Endometrium (tissue), 2 donors: Measurements from ENCODE around the gene SUCO.
"Not testable (repeated sequence)": the region's sequence is repeated elsewhere in the genome, so short reads cannot be mapped to it uniquely, and the experiment has no call there.

Experiments used
- FAIRE-seq: peaks from 2 replicates; lab custom pipeline; 2012; peaks lifted over from hg19 to GRCh38; lab: Jason Lieb, UNC
- donor health status: control.
- donor health status: control.

Gene SUCO

GRCh38 chr1:172532700-172533512 lies at the start of gene SUCO:
SUCO (plus strand) TSS chr1:172533150; CDS start chr1:172533436, 286 bp downstream.
- no peak for FAIRE-seq

- FAIRE-seq = no peak
These were observed 49.5 kb upstream of the SUCO start for GRCh38 chr1:172483448-172483847.

GRCh38 chr1:172484252-172484651 lies 48.7 kb upstream of the SUCO start:
- FAIRE-seq = no peak

DNA sequence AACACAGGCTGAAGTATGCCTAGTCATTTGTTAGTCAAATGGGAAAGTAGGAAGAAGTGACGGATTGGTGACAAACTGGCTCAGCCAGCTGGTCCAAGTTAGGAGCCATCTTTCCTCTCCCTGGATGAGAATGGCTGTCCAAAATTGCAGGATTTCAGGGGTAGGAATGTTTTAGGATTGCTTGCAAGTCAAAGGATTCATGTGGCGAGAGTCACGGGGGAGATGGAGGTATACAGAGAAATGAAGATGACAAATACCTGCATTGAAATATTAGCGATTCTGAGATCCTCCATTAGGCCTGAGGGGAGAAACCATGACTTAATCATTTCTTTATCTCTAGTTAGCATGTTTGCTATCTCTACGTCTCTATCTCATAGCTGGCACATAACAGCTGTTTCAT lies 47.3 kb upstream of the SUCO start:
- no peak for FAIRE-seq

GRCh38 chr1:172486805-172487454 lies 46.0 kb upstream of the SUCO start:
- no peak for FAIRE-seq

- FAIRE-seq = no peak
These were observed 45.4 kb upstream of the SUCO start for GRCh38 chr1:172487550-172487949.

GRCh38 chr1:172488393-172488792 lies 44.6 kb upstream of the SUCO start:
- FAIRE-seq = no peak

GRCh38 chr1:172489847-172490246 lies 43.1 kb upstream of the SUCO start:
- FAIRE-seq = no peak

DNA sequence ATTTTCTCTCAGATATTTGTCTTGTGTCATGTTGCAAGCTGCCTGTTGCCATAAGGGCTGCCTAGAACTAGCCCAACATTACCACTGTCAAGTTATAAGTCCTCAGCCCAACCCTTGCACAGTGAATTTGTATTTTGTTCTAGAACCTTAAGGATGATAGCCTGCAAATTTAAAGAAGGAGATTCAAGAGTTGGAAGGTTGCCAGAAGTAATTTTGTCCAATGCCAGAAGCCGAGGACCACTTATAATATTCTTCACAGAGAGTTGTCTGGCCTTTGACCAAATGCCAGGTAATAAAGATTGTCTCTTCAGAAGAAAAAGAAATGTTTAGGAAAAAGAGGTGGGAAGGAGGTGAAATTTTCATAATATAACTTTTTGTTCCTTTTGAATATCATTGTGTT lies 40.5 kb upstream of the SUCO start:
- FAIRE-seq = no peak

- no peak for FAIRE-seq
These were observed 38.8 kb upstream of the SUCO start for GRCh38 chr1:172494166-172494565.

GRCh38 chr1:172496127-172496526 lies 36.8 kb upstream of the SUCO start:
- not testable (repeated sequence) for FAIRE-seq

DNA sequence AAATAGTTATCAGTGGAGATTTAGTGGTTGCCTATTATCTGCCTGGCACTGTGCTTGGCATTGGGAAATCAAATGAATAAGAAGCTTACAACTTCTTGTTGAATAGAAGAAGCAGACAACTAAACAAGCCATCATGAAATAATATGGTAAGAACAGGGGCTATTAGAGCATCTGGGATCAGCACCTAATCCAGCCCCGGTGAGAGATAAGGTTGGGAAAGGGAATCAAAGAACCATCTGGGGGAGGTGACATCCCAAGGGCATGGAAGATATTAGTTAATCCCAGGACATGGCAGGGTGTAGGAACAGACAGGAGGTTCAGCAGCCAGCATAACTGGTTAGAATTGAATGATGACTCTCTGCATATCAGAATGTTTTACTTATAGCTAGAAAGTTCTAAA lies 36.3 kb upstream of the SUCO start:
- no peak for FAIRE-seq

- FAIRE-seq = no peak
These were observed 35.7 kb upstream of the SUCO start for GRCh38 chr1:172497230-172497629.

GRCh38 chr1:172498857-172499256 lies 34.1 kb upstream of the SUCO start:
- FAIRE-seq = no peak

- no peak for FAIRE-seq
These were observed 33.3 kb upstream of the SUCO start for GRCh38 chr1:172499636-172500141.

DNA sequence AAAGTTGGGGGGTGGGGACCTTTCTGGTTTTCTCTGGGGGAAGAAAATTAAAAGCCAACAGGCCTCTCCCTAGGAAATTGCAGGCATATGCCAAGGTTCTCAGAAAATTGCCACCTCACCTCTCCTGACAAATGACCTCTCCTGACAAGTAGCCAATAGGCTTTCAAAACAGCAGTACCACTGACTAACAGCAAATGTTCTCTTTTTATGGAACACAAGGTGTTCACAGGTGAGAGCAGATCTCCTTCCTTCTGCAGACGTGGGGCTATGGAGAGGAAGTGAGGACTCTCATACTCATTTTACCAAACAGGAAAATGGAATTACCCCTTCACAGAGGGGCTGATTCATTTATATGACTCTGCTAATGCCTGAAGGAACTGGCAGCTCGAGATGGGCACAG lies 32.7 kb upstream of the SUCO start:
- FAIRE-seq = no peak

- no peak for FAIRE-seq
These were observed 25.2 kb upstream of the SUCO start for GRCh38 chr1:172507741-172508140.

- FAIRE-seq = no peak
These were observed 22.5 kb upstream of the SUCO start for GRCh38 chr1:172510479-172510878.

GRCh38 chr1:172512591-172512990 lies 20.4 kb upstream of the SUCO start:
- no peak for FAIRE-seq

DNA sequence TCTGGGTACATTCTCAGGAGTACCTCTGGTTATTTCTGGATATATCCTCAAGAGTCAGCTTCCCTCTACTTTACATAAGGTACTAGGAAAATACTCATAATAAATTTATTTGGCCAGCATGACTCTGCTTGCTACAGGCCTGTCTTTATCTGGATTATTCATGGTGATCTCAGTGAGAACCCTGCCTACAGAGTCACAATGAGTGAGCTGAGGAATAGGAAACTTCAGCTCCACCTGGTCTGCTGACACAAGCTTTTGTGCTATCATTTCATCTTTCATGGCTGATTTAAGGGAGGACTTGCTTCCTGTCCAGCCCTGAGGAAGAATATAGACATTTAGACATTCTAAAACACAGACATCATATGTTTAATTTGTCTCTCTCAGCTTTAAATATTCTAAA lies 19.5 kb upstream of the SUCO start:
- FAIRE-seq = no peak

GRCh38 chr1:172514108-172514507 lies 18.8 kb upstream of the SUCO start:
- no peak for FAIRE-seq

GRCh38 chr1:172515436-172515835 lies 17.5 kb upstream of the SUCO start:
- no peak for FAIRE-seq

DNA sequence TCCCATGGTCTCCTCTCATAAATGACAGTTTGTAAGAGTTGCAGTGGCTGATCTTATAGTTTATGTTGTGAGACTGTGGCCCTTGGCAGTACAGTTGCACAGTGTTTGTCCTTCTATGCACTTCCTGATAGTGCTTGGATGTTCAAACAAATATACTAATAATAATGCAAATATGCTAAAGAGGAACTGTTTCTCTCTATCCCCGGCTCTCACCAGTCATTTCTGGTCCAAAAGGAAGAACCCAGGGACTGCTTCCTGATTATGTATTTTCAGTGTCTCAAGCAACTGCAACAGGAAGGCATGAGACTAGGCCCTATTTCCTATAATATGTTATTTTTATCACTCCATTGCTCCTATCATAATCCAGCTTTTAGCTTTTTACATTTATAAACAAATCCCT lies 17.0 kb upstream of the SUCO start:
- FAIRE-seq = no peak

DNA sequence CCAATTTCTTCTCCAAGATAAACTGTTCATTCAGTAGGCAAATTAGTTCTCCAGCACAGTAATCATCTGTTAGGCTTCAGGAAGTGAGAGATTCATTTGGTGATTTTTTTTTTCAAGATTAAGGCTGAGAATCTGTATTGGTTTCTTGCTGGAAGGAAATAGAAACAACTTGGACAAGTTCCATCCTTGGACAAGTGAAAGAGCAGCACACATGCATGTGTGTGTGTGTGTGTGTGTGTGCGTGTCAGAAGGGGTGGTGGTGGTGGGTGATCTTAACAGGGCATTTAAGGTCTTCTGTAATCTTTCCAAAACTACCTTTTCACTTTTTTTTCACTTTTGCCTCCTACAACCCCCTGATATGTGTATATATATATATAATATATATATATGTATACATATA lies 15.9 kb upstream of the SUCO start:
- FAIRE-seq = no peak
